SHP77 treated with DMSO at 0.1 percent for 48 hours (cell line): Measurements from ENCODE around the gene ANKRD18A.

Source experiments
- DNase-seq: peaks from one replicate; lab custom pipeline; 2025; lab: John Stamatoyannopoulos, UW

Gene ANKRD18A

GRCh38 chr9:38529317-38529716 is 91.1 kb downstream of the ANKRD18A start:
- no peak for DNase-seq

- no peak for DNase-seq
These were observed 92.9 kb downstream of the ANKRD18A start for GRCh38 chr9:38527503-38527902.

- no peak for DNase-seq
These were observed 93.8 kb downstream of the ANKRD18A start for GRCh38 chr9:38526591-38526990.

GRCh38 chr9:38523121-38523520 is 97.3 kb downstream of the ANKRD18A start:
- DNase-seq = no peak

GRCh38 chr9:38521762-38522161 is 98.6 kb downstream of the ANKRD18A start:
- DNase-seq = no peak
